Measurements from ENCODE around the gene BCL10. TPM values are rescaled to one million over a fixed set of nuclear protein-coding genes. Genes with fewer than 3 reads are reported as not detected.

The BCL10 gene
- total and polyA plus RNA-seq, 2 of the 4 experiments (the other 2 are of a cell fraction), result 15.3 to 30.5 TPM

DNA sequence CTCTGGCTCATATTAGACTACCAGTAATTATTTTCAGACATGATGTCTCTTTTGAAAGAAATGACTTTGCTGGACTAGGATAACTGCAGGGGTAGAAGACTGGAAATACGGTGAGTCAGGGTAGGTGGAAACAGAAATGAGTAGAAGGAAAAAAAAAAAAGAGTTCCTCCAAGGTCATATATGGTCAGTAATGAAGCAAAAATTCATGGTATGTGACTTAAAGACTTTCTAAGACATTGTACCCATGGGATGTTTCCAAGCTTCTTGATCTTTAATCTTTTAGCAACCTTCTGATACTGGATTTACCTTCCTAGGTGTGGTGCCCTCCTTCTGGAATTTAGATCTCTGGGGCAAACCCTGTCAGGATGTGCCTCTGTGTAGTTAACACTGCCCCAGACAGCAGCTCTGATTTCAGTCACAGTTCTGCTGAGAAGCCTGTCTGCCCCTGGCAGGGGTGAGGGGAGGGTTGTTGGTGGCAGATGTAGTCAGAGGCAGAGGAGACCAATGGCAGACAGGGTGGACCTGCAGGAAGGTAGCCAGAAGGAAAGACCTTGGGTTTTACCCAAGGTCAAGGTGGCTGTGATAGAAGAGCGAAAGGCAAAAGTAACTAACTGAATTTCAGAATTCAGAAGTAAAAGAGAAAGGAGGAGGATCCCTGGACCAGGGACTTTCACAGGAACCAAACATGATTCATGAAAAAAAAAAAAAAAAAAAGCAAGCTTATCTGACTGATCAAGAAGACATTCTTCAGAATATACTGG is 44.1 kb upstream of the BCL10 start:
- Histone ChIP-seq H2BK120ac (ENCODE audit: low read depth, low read length) (peak overlapping the region; percentile 99), H3K14ac (replicated peaks; ENCODE audit: low read depth, low read length) (peak overlapping the region; percentile 99), H2BK20ac (ENCODE audit: low read depth, low read length) (peak overlapping the region; percentile 99), H3K4me2 (ENCODE audit: low read depth, low read length) (peak overlapping the region; percentile 58; the same call in 1 of the 2 replicates), H3K9me3 (ENCODE audit: control insufficient read depth, insufficient read depth, low read length) (no peaks in the 10 kb centered on the region), H4K91ac (ENCODE audit: insufficient read depth, low read depth, low read length) (peak overlapping the region; percentile 97), H3K27me3 (ENCODE audit: control insufficient read depth, insufficient read depth, low read length) (no peaks in the 10 kb centered on the region), H3K36me3 (ENCODE audit: control insufficient read depth, insufficient read depth, low read length) (peaks cover 8% of the 10 kb centered on the region; the same call in 1 of the 2 replicates), H2AK5ac (ENCODE audit: low read depth, low read length) (peak overlapping the region; percentile 100), H3K9me1 (ENCODE audit: insufficient read depth, low read length) (peaks cover 28% of the 10 kb centered on the region), H4K8ac (ENCODE audit: low read depth in 2 of 2, low read length in 2 of 2) (peak overlapping the region; percentile 97 to 98), H2AFZ (replicated peaks; ENCODE audit: low read length, poor library complexity) (peak overlapping the region; percentile 25), H3K18ac (ENCODE audit: low read depth, low read length) (peak overlapping the region; percentile 99), H3K23ac (ENCODE audit: low read depth, low read length) (peak overlapping the region; percentile 98), H3K4me1 (ENCODE audit: control insufficient read depth, insufficient read depth, low read length) (peaks cover 32% of the 10 kb centered on the region), H2BK15ac (ENCODE audit: low read depth, low read length) (peak overlapping the region; percentile 94), H3K27ac (ENCODE audit: insufficient read depth, low read length) (peak overlapping the region; percentile 98), H4K20me1 (ENCODE audit: insufficient read depth, low read length) (no peaks in the 10 kb centered on the region), H4K5ac (ENCODE audit: low read depth, low read length) (peak overlapping the region; percentile 99), H3K9ac (ENCODE audit: low read depth, low read length) (peak overlapping the region; percentile 66), H3K56ac (ENCODE audit: extremely low read depth, insufficient read depth, low read length) (peak overlapping the region; percentile 92), H2AK9ac (replicated peaks; ENCODE audit: low read depth, low read length, poor library complexity) (peak overlapping the region; percentile 91), H3K4me3 (ENCODE audit: insufficient read depth, low read depth, low read length) (no peak overlapping the region), H3K79me1 (ENCODE audit: low read depth in 1 of 2, low read length in 2 of 2) (peaks cover 22 to 83% of the 10 kb centered on the region in 2 experiments), H3K4ac (ENCODE audit: low read depth, low read length) (peak overlapping the region; percentile 99), H2BK5ac (ENCODE audit: low read depth, low read length, poor library complexity, severe bottlenecking) (peak overlapping the region; percentile 98)
- CTCF ChIA-PET, result interaction anchor here (1.5 kb wide), 1 partner anchor 10 kb away, joined by 5 read pairs; no protein-coding TSS in a partner anchor
- dilution Hi-C loops (cut with HindIII; ENCODE audit: low sequenced_read_pairs, unreplicated experiment) (no loop called here), intact Hi-C loops (cut with micrococcal nuclease) (no loop called here), in situ Hi-C loops (cut with MboI; ENCODE audit: low sequenced_read_pairs) (no loop called here)
- TF ChIP-seq, protein P1, sequence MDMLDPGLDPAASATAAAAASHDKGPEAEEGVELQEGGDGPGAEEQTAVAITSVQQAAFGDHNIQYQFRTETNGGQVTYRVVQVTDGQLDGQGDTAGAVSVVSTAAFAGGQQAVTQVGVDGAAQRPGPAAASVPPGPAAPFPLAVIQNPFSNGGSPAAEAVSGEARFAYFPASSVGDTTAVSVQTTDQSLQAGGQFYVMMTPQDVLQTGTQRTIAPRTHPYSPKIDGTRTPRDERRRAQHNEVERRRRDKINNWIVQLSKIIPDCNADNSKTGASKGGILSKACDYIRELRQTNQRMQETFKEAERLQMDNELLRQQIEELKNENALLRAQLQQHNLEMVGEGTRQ (IDR thresholded peaks at IDR 0.05; ENCODE audit: low read depth, low read length), result no peak
- TF ChIP-seq CHD1 (IDR thresholded peaks at IDR 0.05; ENCODE audit: low read depth, low read length) (0 out of 2 replicates have a peak, but pooled peaks have one; percentile 56), POLR2A (IDR thresholded peaks at IDR 0.05; ENCODE audit: low read depth, low read length) (no peak; the same call in 1 of the 2 replicates), CEBPB (IDR thresholded peaks at IDR 0.05; ENCODE audit: low read depth, low read length) (no peak), SMC3 (IDR thresholded peaks at IDR 0.05; ENCODE audit: low read depth, low read length) (no peak)
- peak; percentile 53 for ATAC-seq (ENCODE audit: low read depth)
- 0% methylated on average over 1 of the region's 2 CpGs; no CpG with 5 or more reads in 1 of the 2 experiments for WGBS, 2 experiments (ENCODE audit: extremely low coverage in 2 of 2, insufficient read length in 1 of 2)
- BruUV-seq (replicated peaks), result no TSS peak
- peak; percentile 81 for DNase-seq
- POLR2A ChIA-PET (ENCODE audit: unreplicated experiment), result interaction anchor here (0.5 to 0.7 kb wide), 6 partner anchors 10 to 292 kb away, joined by 3 to 27 read pairs (median 4); no protein-coding TSS in a partner anchor

Data from IMR-90 (cell line).